Measurements from ENCODE around the gene CLBA1. TPM values are rescaled to one million over a fixed set of nuclear protein-coding genes. Genes with fewer than 3 reads are reported as not detected.
"Not testable (repeated sequence)": the region's sequence is repeated elsewhere in the genome, so short reads cannot be mapped to it uniquely, and the experiment has no call there.

Gene CLBA1
- 6.4 TPM for total RNA-seq

- DNase-seq: peak; percentile 96
Observed at GRCh38 chr14:104985675-104986486, at the start of gene CLBA1. Gene CLBA1 (plus strand): TSS chr14:104985788. CDS start chr14:104986432, 644 bp downstream.

- no peak for DNase-seq
Observed at GRCh38 chr14:104935955-104936354, 49.6 kb upstream of the CLBA1 start.

GRCh38 chr14:104936361-104937155, 49.0 kb upstream of the CLBA1 start:
- no peak for DNase-seq

GRCh38 chr14:104937161-104937560, 48.4 kb upstream of the CLBA1 start:
- DNase-seq: no peak

GRCh38 chr14:104937694-104938365, 47.8 kb upstream of the CLBA1 start:
- DNase-seq: no peak

- DNase-seq: no peak
Observed at GRCh38 chr14:104938436-104938835, 47.2 kb upstream of the CLBA1 start.

GRCh38 chr14:104938960-104939359, 46.6 kb upstream of the CLBA1 start:
- no peak for DNase-seq

GRCh38 chr14:104939666-104940410, 45.8 kb upstream of the CLBA1 start:
- DNase-seq: no peak

GRCh38 chr14:104940526-104941150, 45.0 kb upstream of the CLBA1 start:
- no peak for DNase-seq

GRCh38 chr14:104941508-104942365, 43.9 kb upstream of the CLBA1 start:
- no peak for DNase-seq

- no peak for DNase-seq
Observed at GRCh38 chr14:104942586-104942985, 43.0 kb upstream of the CLBA1 start.

- not testable (repeated sequence) for DNase-seq
Observed at GRCh38 chr14:104943216-104944015, 42.2 kb upstream of the CLBA1 start.

GRCh38 chr14:104944016-104944308, 41.6 kb upstream of the CLBA1 start:
- DNase-seq: not testable (repeated sequence)

GRCh38 chr14:104944436-104945205, 41.0 kb upstream of the CLBA1 start:
- DNase-seq: not testable (repeated sequence)

GRCh38 chr14:104945266-104945665, 40.3 kb upstream of the CLBA1 start:
- DNase-seq: not testable (repeated sequence)

- DNase-seq: not testable (repeated sequence)
Observed at GRCh38 chr14:104945986-104946965, 39.3 kb upstream of the CLBA1 start.

GRCh38 chr14:104947201-104947600, 38.4 kb upstream of the CLBA1 start:
- DNase-seq: not testable (repeated sequence)
